Panc1 (cell line): Measurements from ENCODE around the gene RBP5. TPM values are rescaled to one million over a fixed set of nuclear protein-coding genes. Genes with fewer than 3 reads are reported as not detected.

Experiments
- ATAC-seq: fragments of 200-7000 bp; cut with Tn5 transposase; 2 replicates; pipeline ENCODE4 v1.9.1; 2020; ENCODE audit warnings: mild to moderate bottlenecking, moderate library complexity
- BruUV-seq: library from RNA; stranded (reverse); fragments of 400-500 nt; replicated peaks from 2 replicates; lab custom pipeline; 2021; lab: Mats Ljungman, UMichigan
- CTCF ChIA-PET: fragments of 300-600 bp; sonication (Branson Sonifier 250); formaldehyde crosslinking; loops from one replicate; lab custom pipeline; 2022; ENCODE audit warnings: antibody characterized with exemption; lab: Charles Lee
- POLR2A ChIA-PET: fragments of 300-600 bp; sonication (Branson Sonifier 250); formaldehyde crosslinking; loops from one replicate; lab custom pipeline; 2022; ENCODE audit warnings: antibody characterized with exemption; lab: Charles Lee
- DNase-seq: peaks from one replicate; pipeline ENCODE4 v3.0.0-alpha.2; 2010; ENCODE audit warnings: low read depth, low spot score
- H3K27ac ChIP-seq: 2 replicates; pipeline ENCODE4 v1.5.1; 2011; ENCODE audit warnings: mild to moderate bottlenecking, low read length, inconsistent platforms
- H3K27me3 ChIP-seq: fragments of 200-500 bp; sonication (Bioruptor generic); 2 replicates; pipeline ENCODE4 v1.6.0; 2014; ENCODE audit warnings: low read length, inconsistent platforms; ENCODE audit not compliant: control insufficient read depth, insufficient read depth
- H3K36me3 ChIP-seq: fragments of 200-500 bp; sonication (Bioruptor generic); 2 replicates; pipeline ENCODE4 v1.5.1; 2014; ENCODE audit warnings: inconsistent platforms, mild to moderate bottlenecking, low read length, moderate library complexity; ENCODE audit not compliant: control insufficient read depth, insufficient read depth
- H3K4me1 ChIP-seq: 2 replicates; pipeline ENCODE4 v1.5.1; 2011; ENCODE audit warnings: inconsistent platforms, mild to moderate bottlenecking, low read length, moderate library complexity; ENCODE audit not compliant: control insufficient read depth, insufficient read depth
- H3K4me3 ChIP-seq, 2 experiments: 2 replicates each; pipeline ENCODE4 v1.5.1; 2011 to 2012; ENCODE audit warnings: low read depth in 2 of 2, low read length in 2 of 2, mild to moderate bottlenecking in 2 of 2, inconsistent platforms in 1 of 2, moderate library complexity in 1 of 2
- H3K9me3 ChIP-seq: fragments of 200-500 bp; sonication (Bioruptor generic); 2 replicates; pipeline ENCODE4 v1.5.1; 2014; ENCODE audit warnings: low read depth, mild to moderate bottlenecking, inconsistent platforms, low read length, moderate library complexity; ENCODE audit not compliant: control insufficient read depth, insufficient read depth
- POLR2AphosphoS5 ChIP-seq: IDR thresholded peaks from 2 replicates; pipeline ENCODE4 v1.6.1; 2012; ENCODE audit warnings: mild to moderate bottlenecking, low read depth, low read length, moderate library complexity
- REST ChIP-seq, 2 experiments: IDR thresholded peaks; 2 replicates each; pipeline ENCODE4 v1.6.1; 2011 to 2012; ENCODE audit warnings: low read depth in 2 of 2, control low read depth in 1 of 2, low read length in 1 of 2, mild to moderate bottlenecking in 1 of 2, moderate library complexity in 1 of 2; ENCODE audit not compliant: insufficient read depth in 1 of 2
- SIN3A ChIP-seq: IDR thresholded peaks from 2 replicates; pipeline ENCODE4 v1.6.1; 2012; ENCODE audit warnings: low read depth, mild to moderate bottlenecking, low read length, moderate library complexity, borderline replicate concordance; ENCODE audit not compliant: insufficient read depth
- TCF7L2 ChIP-seq: IDR thresholded peaks from 2 replicates; pipeline ENCODE4 v1.6.1; 2011; ENCODE audit warnings: mild to moderate bottlenecking, low read depth, low read length, inconsistent platforms
- in situ Hi-C: cut with HindIII; loops from 2 replicates; pipeline ENCODE4 v1.10.0; 2016; ENCODE audit warnings: low sequenced_read_pairs, low pct_unique_long_range_greater_than_20kb
- intact Hi-C: fragments of 100-400 bp; cut with micrococcal nuclease; formaldehyde crosslinking; loops from one replicate; pipeline ENCODE4 v1.10.0; 2022; ENCODE audit not compliant: unreplicated experiment
- total RNA-seq: library from RNA; stranded (reverse); gene quantifications from one replicate; pipeline ENCODE4 v1.2.1, GENCODE V29; 2021; ENCODE audit not compliant: unreplicated experiment
- TF ChIP-seq, protein P1 (sequence below): fragments of 450-650 bp; IDR thresholded peaks from 2 replicates; pipeline ENCODE4 v1.5.1; 2017; ENCODE audit warnings: mild to moderate bottlenecking

The RBP5 gene
- total RNA-seq, 1 experiment from 2014 or later: not detected

GRCh38 chr12:7129287-7129871, 690 bp upstream of the RBP5 start:
- BruUV-seq: no TSS peak
- DNase-seq: no peak

DNA sequence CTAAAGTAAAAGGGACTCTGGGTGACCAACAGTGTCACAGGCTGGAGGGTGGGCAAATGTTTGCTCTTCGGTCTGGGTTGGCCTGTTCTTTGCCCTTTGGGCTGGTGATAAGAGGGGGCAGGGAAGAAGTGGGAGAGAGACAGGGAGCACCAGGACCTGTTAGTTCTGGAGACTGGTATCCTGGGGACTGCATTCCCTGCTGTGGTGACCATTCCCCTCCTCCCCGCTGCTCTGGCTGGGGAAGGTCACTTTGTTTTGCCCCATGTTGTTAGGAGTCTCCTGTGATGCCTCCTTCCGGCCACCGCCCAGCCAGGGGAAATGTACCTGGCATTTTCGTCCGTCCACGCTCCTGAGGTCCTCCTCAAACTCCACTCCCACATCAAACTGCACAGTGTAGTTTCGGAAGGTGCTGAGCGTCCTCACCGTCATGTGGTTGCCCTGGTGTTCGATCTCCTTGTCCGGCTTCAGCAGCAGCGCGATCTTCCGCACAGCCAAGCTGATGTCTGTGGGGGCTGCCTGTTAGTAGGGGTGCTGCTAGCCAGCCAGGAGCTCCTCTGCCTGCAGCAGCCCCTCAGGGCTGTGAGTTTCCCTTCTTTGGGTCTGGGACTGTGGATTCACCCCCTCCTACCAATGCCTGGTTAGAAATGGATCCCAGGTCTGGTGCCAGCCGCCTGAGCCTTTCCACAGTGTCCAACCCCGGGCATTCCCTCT, 618 bp downstream of the RBP5 start:
- intact Hi-C loops (no loop called here), in situ Hi-C loops (no loop called here)
- H3K27me3 ChIP-seq: no peaks in the 10 kb centered on the region
- H3K27ac ChIP-seq: no peak overlapping the region
- no peaks in the 10 kb centered on the region for H3K36me3 ChIP-seq
- TF ChIP-seq SIN3A: no peak
- no peak for TF ChIP-seq REST (IDR thresholded peaks at IDR 0.05; ENCODE audit: insufficient read depth in 1 of 2, low read depth in 2 of 2, low read length in 1 of 2)
- no peak for TF ChIP-seq POLR2AphosphoS5
- TF ChIP-seq, protein P1, sequence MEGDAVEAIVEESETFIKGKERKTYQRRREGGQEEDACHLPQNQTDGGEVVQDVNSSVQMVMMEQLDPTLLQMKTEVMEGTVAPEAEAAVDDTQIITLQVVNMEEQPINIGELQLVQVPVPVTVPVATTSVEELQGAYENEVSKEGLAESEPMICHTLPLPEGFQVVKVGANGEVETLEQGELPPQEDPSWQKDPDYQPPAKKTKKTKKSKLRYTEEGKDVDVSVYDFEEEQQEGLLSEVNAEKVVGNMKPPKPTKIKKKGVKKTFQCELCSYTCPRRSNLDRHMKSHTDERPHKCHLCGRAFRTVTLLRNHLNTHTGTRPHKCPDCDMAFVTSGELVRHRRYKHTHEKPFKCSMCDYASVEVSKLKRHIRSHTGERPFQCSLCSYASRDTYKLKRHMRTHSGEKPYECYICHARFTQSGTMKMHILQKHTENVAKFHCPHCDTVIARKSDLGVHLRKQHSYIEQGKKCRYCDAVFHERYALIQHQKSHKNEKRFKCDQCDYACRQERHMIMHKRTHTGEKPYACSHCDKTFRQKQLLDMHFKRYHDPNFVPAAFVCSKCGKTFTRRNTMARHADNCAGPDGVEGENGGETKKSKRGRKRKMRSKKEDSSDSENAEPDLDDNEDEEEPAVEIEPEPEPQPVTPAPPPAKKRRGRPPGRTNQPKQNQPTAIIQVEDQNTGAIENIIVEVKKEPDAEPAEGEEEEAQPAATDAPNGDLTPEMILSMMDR: no peak
- TF ChIP-seq TCF7L2: no peak
- no peak overlapping the region for H3K4me3 ChIP-seq
- BruUV-seq: no TSS peak
- no peaks in the 10 kb centered on the region for H3K9me3 ChIP-seq
- POLR2A ChIA-PET: interaction anchor here (0.6 kb wide), 1 partner anchor 1022 kb away, joined by 19 read pairs; no protein-coding TSS in a partner anchor
- CTCF ChIA-PET: no interaction called here
- no peak for ATAC-seq
- no peaks in the 10 kb centered on the region for H3K4me1 ChIP-seq
- DNase-seq: no peak

More at GRCh38 chr12:7129287-7129871, 690 bp upstream of the RBP5 start:
- H3K36me3 ChIP-seq: no peaks in the 10 kb centered on the region
- no peaks in the 10 kb centered on the region for H3K4me1 ChIP-seq
- no peak for ATAC-seq
- POLR2A ChIA-PET: interaction anchor here (0.7 kb wide), 1 partner anchor 640 kb away, joined by 6 read pairs; no protein-coding TSS in a partner anchor
- CTCF ChIA-PET: interaction anchor here (0.9 kb wide), 1 partner anchor 13 kb away, joined by 3 read pairs; no protein-coding TSS in a partner anchor
- H3K9me3 ChIP-seq: no peaks in the 10 kb centered on the region
- peak overlapping the region; percentile 43 to 47 for H3K4me3 ChIP-seq
- no peaks in the 10 kb centered on the region for H3K27me3 ChIP-seq
- in situ Hi-C loops (no loop called here), intact Hi-C loops (no loop called here)
- TF ChIP-seq, protein P1: no peak
- TF ChIP-seq SIN3A (no peak), POLR2AphosphoS5 (no peak), TCF7L2 (no peak), REST (IDR thresholded peaks at IDR 0.05; ENCODE audit: insufficient read depth in 1 of 2, low read depth in 2 of 2, low read length in 1 of 2) (no peak)
- H3K27ac ChIP-seq: no peak overlapping the region
